HUDEP-2 (cell line): ENCODE results near the gene CTXN3.

Experiments used
- DNase-seq, 76 experiments: peaks; one replicate each; lab custom pipeline; 2025; ENCODE audit not compliant: unreplicated experiment in 76 of 76; lab: John Stamatoyannopoulos, UW

The CTXN3 gene

GRCh38 chr5:127649018-127649439, at the start of gene CTXN3:
TSS of gene CTXN3 (plus strand) at chr5:127649082. CDS start at chr5:127657522, 8,440 bp downstream.
- no peak for DNase-seq

- no peak for DNase-seq
Observed at GRCh38 chr5:127599320-127599719, 49.6 kb upstream of the CTXN3 start.

- DNase-seq: no peak
Observed at GRCh38 chr5:127599847-127600246, 49.0 kb upstream of the CTXN3 start.

- no peak for DNase-seq
Observed at GRCh38 chr5:127601111-127601510, 47.8 kb upstream of the CTXN3 start.

GRCh38 chr5:127601601-127602000, 47.3 kb upstream of the CTXN3 start:
- DNase-seq: no peak

- no peak for DNase-seq
Observed at GRCh38 chr5:127602481-127602880, 46.4 kb upstream of the CTXN3 start.

- no peak for DNase-seq
Observed at GRCh38 chr5:127602896-127603844, 45.7 kb upstream of the CTXN3 start.

GRCh38 chr5:127608077-127608660, 40.7 kb upstream of the CTXN3 start:
- DNase-seq: no peak

- no peak for DNase-seq
Observed at GRCh38 chr5:127609011-127609410, 39.9 kb upstream of the CTXN3 start.

GRCh38 chr5:127609957-127610356, 38.9 kb upstream of the CTXN3 start:
- no peak for DNase-seq

GRCh38 chr5:127612441-127613141, 36.3 kb upstream of the CTXN3 start:
- DNase-seq: no peak

- DNase-seq: no peak
Observed at GRCh38 chr5:127615916-127616315, 33.0 kb upstream of the CTXN3 start.

- no peak for DNase-seq
Observed at GRCh38 chr5:127619908-127620479, 28.9 kb upstream of the CTXN3 start.

GRCh38 chr5:127621601-127622325, 27.1 kb upstream of the CTXN3 start:
- no peak for DNase-seq

GRCh38 chr5:127634007-127634406, 14.9 kb upstream of the CTXN3 start:
- DNase-seq: no peak

GRCh38 chr5:127639828-127640227, 9.1 kb upstream of the CTXN3 start:
- no peak for DNase-seq

GRCh38 chr5:127642949-127643348, 5.9 kb upstream of the CTXN3 start:
- DNase-seq: no peak

- no peak for DNase-seq
Observed at GRCh38 chr5:127643607-127644006, 5.3 kb upstream of the CTXN3 start.

GRCh38 chr5:127645300-127645726, 3.6 kb upstream of the CTXN3 start:
- no peak for DNase-seq

- no peak for DNase-seq
Observed at GRCh38 chr5:127647361-127647958, 1.4 kb upstream of the CTXN3 start.
